Neural cell (in vitro differentiated cells): ENCODE results near the gene EGFL7. TPM values are rescaled to one million over a fixed set of nuclear protein-coding genes. Genes with fewer than 3 reads are reported as not detected.

Experiments
- H2AFZ ChIP-seq: fragments of 200-600, 300-800 bp; sonication (generic), shearing (Covaris generic); 2 replicates; pipeline ENCODE4 v1.6.0; 2014; ENCODE audit warnings: low read depth, mild to moderate bottlenecking, antibody characterized with exemption, low read length, moderate library complexity
- H3F3A ChIP-seq: fragments of 200-600 bp; shearing (Covaris generic); 2 replicates; pipeline ENCODE4 v1.6.1; 2016; ENCODE audit warnings: mild to moderate bottlenecking, moderate library complexity, mixed read lengths, antibody characterized with exemption, low read length; ENCODE audit not compliant: insufficient read depth, poor library complexity, severe bottlenecking
- H3K27ac ChIP-seq: fragments of 200-600, 300-800 bp; sonication (generic), shearing (Covaris generic); 2 replicates; pipeline ENCODE4 v1.5.1; 2014; ENCODE audit warnings: mild to moderate bottlenecking, low read length, moderate library complexity
- H3K27me3 ChIP-seq: fragments of 300-800, 200-600 bp; sonication (generic), shearing (Covaris generic); 2 replicates; pipeline ENCODE4 v1.6.0; 2014; ENCODE audit warnings: mild to moderate bottlenecking, low read depth, low read length, moderate library complexity; ENCODE audit not compliant: insufficient read depth
- H3K36me3 ChIP-seq: fragments of 300-800, 200-600 bp; sonication (generic), shearing (Covaris generic); 2 replicates; pipeline ENCODE4 v1.5.1; 2014; ENCODE audit warnings: mild to moderate bottlenecking, antibody characterized with exemption, low read length, moderate library complexity; ENCODE audit not compliant: insufficient read depth
- H3K4me2 ChIP-seq: fragments of 300-800, 200-600 bp; sonication (generic), shearing (Covaris generic); 2 replicates; pipeline ENCODE4 v1.6.0; 2014; ENCODE audit warnings: mild to moderate bottlenecking, low read length
- H3K4me3 ChIP-seq: fragments of 300-800, 200-600 bp; sonication (generic), shearing (Covaris generic); 2 replicates; pipeline ENCODE4 v1.5.1; 2014; ENCODE audit warnings: mild to moderate bottlenecking, low read length, moderate library complexity
- H3K79me2 ChIP-seq: fragments of 200-600 bp; shearing (Covaris generic); replicated peaks from 2 replicates; pipeline ENCODE4 v1.6.0; 2014; ENCODE audit warnings: mild to moderate bottlenecking, low read length, moderate library complexity; ENCODE audit not compliant: insufficient read depth
- H3K9ac ChIP-seq: fragments of 300-800, 200-600 bp; sonication (generic), shearing (Covaris generic); 2 replicates; pipeline ENCODE4 v1.6.1; 2016; ENCODE audit warnings: mild to moderate bottlenecking, low read length, mixed read lengths
- H3K9me2 ChIP-seq: fragments of 200-600 bp; shearing (Covaris generic); 2 replicates; pipeline ENCODE4 v1.6.1; 2016; ENCODE audit warnings: mild to moderate bottlenecking, low read length, mixed read lengths; ENCODE audit not compliant: insufficient read depth
- H3K9me3 ChIP-seq: fragments of 200-600, 300-800 bp; sonication (generic), shearing (Covaris generic); 2 replicates; pipeline ENCODE4 v1.6.1; 2016; ENCODE audit warnings: mild to moderate bottlenecking, mixed run types, low read length, moderate library complexity, mixed read lengths
- H4K20me1 ChIP-seq: fragments of 200-600 bp; shearing (Covaris generic); 2 replicates; pipeline ENCODE4 v1.6.1; 2016; ENCODE audit warnings: mild to moderate bottlenecking, mixed run types; ENCODE audit not compliant: insufficient read depth
- CTCF ChIP-seq: fragments of 450-650 bp; IDR thresholded peaks from 2 replicates; pipeline ENCODE4 v1.5.1; 2014; ENCODE audit warnings: antibody characterized with exemption, mild to moderate bottlenecking, moderate library complexity; ENCODE audit not compliant: poor library complexity, severe bottlenecking
- EP300 ChIP-seq: fragments of 450-650 bp; conservative IDR thresholded peaks from 2 replicates; pipeline ENCODE4 v1.6.1; 2014; ENCODE audit warnings: antibody characterized with exemption, mild to moderate bottlenecking, moderate library complexity; ENCODE audit not compliant: poor library complexity, severe bottlenecking
- EZH2 ChIP-seq: fragments of 200-600, 300-800 bp; shearing (Covaris generic), sonication (generic); IDR thresholded peaks from 2 replicates; pipeline ENCODE4 v1.6.1; 2014; ENCODE audit warnings: antibody characterized with exemption, low read length, borderline replicate concordance, mild to moderate bottlenecking; ENCODE audit not compliant: insufficient read depth, poor library complexity, severe bottlenecking
- MXI1 ChIP-seq: fragments of 450-650 bp; conservative IDR thresholded peaks from 2 replicates; pipeline ENCODE4 v1.6.1; 2014; ENCODE audit warnings: antibody characterized with exemption, mild to moderate bottlenecking; ENCODE audit not compliant: poor library complexity, severe bottlenecking
- POLR2AphosphoS5 ChIP-seq: IDR thresholded peaks from 2 replicates; pipeline ENCODE4 v1.6.1; 2012
- RAD21 ChIP-seq: fragments of 450-650 bp; conservative IDR thresholded peaks from 2 replicates; pipeline ENCODE4 v1.6.1; 2014; ENCODE audit warnings: antibody characterized with exemption, mild to moderate bottlenecking, moderate library complexity
- REST ChIP-seq: IDR thresholded peaks from 2 replicates; pipeline ENCODE4 v1.6.1; 2012; ENCODE audit warnings: borderline replicate concordance
- SMC3 ChIP-seq: fragments of 450-650 bp; conservative IDR thresholded peaks from 2 replicates; pipeline ENCODE4 v1.6.1; 2014; ENCODE audit warnings: antibody characterized with exemption, mild to moderate bottlenecking, moderate library complexity; ENCODE audit not compliant: poor library complexity
- TAF1 ChIP-seq: IDR thresholded peaks from 2 replicates; pipeline ENCODE4 v1.6.1; 2012; ENCODE audit warnings: low read depth
- polyA plus RNA-seq: library from polyadenylated mRNA; depleted of rRNA; stranded (reverse); fragments of >200 nt; gene quantifications from 2 replicates; pipeline ENCODE4 v1.2.3, GENCODE V29; 2014

The EGFL7 gene
- polyA plus RNA-seq, 1 donor from 2014 or later, result 12.5 TPM

- no peak for TF ChIP-seq REST
- TF ChIP-seq SMC3, result no peak
- TF ChIP-seq EZH2, result no peak
- TF ChIP-seq POLR2AphosphoS5, result no peak
- TF ChIP-seq CTCF, result no peak
- no peak for TF ChIP-seq EP300
- TF ChIP-seq MXI1, result no peak
- no peak for TF ChIP-seq RAD21
- TF ChIP-seq TAF1, result no peak
- no peak overlapping the region for H3K4me3 ChIP-seq
- H3K27ac ChIP-seq, result no peak overlapping the region
- no peaks in the 10 kb centered on the region for H3K79me2 ChIP-seq
- H2AFZ ChIP-seq, result no peak overlapping the region
- H3K9me2 ChIP-seq, result no peaks in the 10 kb centered on the region
- no peak overlapping the region for H3K4me2 ChIP-seq
- H4K20me1 ChIP-seq, result no peaks in the 10 kb centered on the region
- no peaks in the 10 kb centered on the region for H3F3A ChIP-seq
- H3K27me3 ChIP-seq, result no peaks in the 10 kb centered on the region
- H3K9ac ChIP-seq, result no peak overlapping the region
- no peaks in the 10 kb centered on the region for H3K36me3 ChIP-seq
- H3K9me3 ChIP-seq, result no peaks in the 10 kb centered on the region
These were observed 4.7 kb downstream of the EGFL7 start for GRCh38 chr9:136667214-136667939.

- H3F3A ChIP-seq, result no peaks in the 10 kb centered on the region
- no peak overlapping the region for H3K27ac ChIP-seq
- no peaks in the 10 kb centered on the region for H4K20me1 ChIP-seq
- H3K79me2 ChIP-seq, result no peaks in the 10 kb centered on the region
- H3K4me2 ChIP-seq, result no peak overlapping the region
- H3K9me3 ChIP-seq, result no peaks in the 10 kb centered on the region
- no peaks in the 10 kb centered on the region for H3K27me3 ChIP-seq
- no peaks in the 10 kb centered on the region for H3K36me3 ChIP-seq
- no peak overlapping the region for H3K4me3 ChIP-seq
- TF ChIP-seq RAD21 (no peak), EZH2 (no peak), SMC3 (no peak), CTCF (no peak), TAF1 (no peak), MXI1 (no peak), POLR2AphosphoS5 (no peak), REST (no peak), EP300 (no peak)
- H2AFZ ChIP-seq, result no peak overlapping the region
- H3K9ac ChIP-seq, result no peak overlapping the region
- H3K9me2 ChIP-seq, result no peaks in the 10 kb centered on the region
These were observed 5.4 kb downstream of the EGFL7 start for GRCh38 chr9:136667940-136668760.
